RWPE1 (cell line): ENCODE results near the gene FOSB.

ENCODE experiments used
- CTCF ChIA-PET: fragments of 350-600 bp; sonication (Branson Sonifier 250); formaldehyde crosslinking; extraction: SDS; loops from one replicate; lab custom pipeline; 2021; lab: Yijun Ruan, JAX
- POLR2A ChIA-PET: fragments of 400-600 bp; formaldehyde crosslinking; extraction: SDS; loops from one replicate; lab custom pipeline; 2020; ENCODE audit warnings: antibody characterized with exemption; ENCODE audit not compliant: low non-redundant PET; lab: Yijun Ruan, JAX
- DNase-seq: peaks from one replicate; pipeline ENCODE4 v3.0.0; 2012; ENCODE audit warnings: low spot score
- H3K27ac ChIP-seq: fragments of 450-650 bp; 2 replicates; pipeline ENCODE4 v1.5.1; 2017
- TF ChIP-seq, protein P1 (sequence below): fragments of 450-650 bp; conservative IDR thresholded peaks from 2 replicates; pipeline ENCODE4 v1.5.1; 2017; ENCODE audit warnings: low read depth, mild to moderate bottlenecking

FOSB gene

DNA sequence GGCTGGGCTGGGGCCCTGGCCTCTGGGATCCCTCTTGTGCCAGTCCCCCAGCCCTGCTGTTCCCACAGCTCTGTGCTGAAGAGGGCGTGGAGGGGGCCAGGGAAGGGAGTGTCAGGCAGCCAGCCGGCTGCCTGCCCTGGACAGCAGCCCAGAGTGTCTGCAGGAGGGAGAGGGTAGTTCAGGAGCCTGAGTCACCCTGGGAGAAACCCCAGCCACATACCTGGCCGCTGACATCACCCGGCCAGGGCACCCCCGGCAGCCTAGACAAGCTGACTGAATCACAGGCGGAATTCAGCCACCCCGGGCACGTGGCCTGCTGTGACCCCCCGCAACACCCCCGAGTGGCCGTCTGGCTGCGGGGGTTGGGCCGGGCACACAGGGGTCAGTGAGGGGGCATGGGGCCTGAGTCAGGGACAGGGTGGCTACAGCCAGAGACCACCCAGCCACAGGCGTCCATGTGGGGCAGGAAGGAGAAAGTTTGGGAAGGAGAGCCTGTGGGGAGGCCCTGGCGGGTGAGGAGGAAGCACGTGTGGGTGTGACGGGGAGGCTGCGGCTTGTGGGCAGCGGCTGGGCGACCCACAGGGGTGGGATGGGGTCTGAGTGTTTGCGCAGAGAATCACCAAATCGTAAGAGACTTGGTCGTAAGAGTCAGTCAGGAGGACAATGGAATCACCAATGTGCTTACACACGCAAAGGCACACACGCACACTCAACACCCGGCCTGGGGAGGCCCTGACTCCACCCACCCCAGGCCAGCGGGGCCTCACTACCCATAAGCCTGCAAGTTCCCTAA lies 11.9 kb upstream of the FOSB start:
- ChIA-PET CTCF (interaction anchor here (2.0 kb wide), 1 partner anchor 16 kb away, joined by 9 read pairs; no protein-coding TSS in a partner anchor), POLR2A (interaction anchor here (0.6 to 1.0 kb wide), 3 partner anchors 12 to 1893 kb away, joined by 4 to 7 read pairs (median 6); partner anchors contain the start of gene FOSB)
- H3K27ac ChIP-seq = peak overlapping the region; percentile 100
- TF ChIP-seq, protein P1, sequence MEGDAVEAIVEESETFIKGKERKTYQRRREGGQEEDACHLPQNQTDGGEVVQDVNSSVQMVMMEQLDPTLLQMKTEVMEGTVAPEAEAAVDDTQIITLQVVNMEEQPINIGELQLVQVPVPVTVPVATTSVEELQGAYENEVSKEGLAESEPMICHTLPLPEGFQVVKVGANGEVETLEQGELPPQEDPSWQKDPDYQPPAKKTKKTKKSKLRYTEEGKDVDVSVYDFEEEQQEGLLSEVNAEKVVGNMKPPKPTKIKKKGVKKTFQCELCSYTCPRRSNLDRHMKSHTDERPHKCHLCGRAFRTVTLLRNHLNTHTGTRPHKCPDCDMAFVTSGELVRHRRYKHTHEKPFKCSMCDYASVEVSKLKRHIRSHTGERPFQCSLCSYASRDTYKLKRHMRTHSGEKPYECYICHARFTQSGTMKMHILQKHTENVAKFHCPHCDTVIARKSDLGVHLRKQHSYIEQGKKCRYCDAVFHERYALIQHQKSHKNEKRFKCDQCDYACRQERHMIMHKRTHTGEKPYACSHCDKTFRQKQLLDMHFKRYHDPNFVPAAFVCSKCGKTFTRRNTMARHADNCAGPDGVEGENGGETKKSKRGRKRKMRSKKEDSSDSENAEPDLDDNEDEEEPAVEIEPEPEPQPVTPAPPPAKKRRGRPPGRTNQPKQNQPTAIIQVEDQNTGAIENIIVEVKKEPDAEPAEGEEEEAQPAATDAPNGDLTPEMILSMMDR = no peak
- DNase-seq = peak; percentile 97

DNA sequence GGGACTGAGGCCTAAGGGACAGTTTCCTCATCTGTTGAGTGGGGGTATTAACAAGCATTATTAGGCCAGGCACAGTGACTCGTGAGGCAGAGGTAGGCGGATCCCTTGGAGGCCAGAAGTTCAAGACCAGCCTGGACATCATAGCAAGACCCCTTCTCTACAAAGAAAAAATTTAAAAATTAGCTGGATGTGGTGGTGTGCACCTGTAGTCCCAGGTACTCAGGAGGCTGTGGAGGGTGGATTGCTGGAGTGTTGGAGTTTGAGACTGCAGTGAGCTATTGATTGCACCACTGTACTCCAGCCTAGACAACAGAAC lies 11.3 kb upstream of the FOSB start:
- H3K27ac ChIP-seq = peak overlapping the region; percentile 100
- DNase-seq = no peak
- ChIA-PET CTCF (interaction anchor here (0.9 to 2.0 kb wide), 3 partner anchors 17 to 54 kb away, joined by 4 to 9 read pairs (median 4); no protein-coding TSS in a partner anchor), POLR2A (interaction anchor here (0.6 kb wide), 3 partner anchors 9 to 1892 kb away, joined by 4 to 10 read pairs (median 7); no protein-coding TSS in a partner anchor)
- TF ChIP-seq, protein P1 = no peak

DNA sequence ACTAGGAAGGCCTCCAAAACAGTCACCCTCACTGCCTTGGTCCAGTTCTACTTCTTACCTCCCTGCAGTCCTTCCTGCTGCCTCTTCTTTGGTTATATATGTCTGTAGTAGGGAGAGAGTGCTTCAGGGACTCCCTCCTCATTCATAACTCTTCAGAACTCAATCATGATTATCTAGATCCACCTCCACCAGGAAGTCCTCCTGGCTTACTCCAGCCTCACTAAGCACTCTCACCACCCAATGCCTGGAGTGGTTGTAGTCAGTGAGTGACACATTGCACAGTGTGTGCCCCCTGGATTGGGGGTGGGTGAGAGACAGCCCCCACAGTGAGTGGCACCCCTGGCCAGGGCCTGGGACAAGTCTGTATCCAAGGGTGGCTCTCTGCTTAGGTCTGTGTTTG lies 10.0 kb upstream of the FOSB start:
- CTCF ChIA-PET = no interaction called here
- H3K27ac ChIP-seq = peak overlapping the region; percentile 27
- TF ChIP-seq, protein P1 = no peak
- POLR2A ChIA-PET = no interaction called here
- no peak for DNase-seq

DNA sequence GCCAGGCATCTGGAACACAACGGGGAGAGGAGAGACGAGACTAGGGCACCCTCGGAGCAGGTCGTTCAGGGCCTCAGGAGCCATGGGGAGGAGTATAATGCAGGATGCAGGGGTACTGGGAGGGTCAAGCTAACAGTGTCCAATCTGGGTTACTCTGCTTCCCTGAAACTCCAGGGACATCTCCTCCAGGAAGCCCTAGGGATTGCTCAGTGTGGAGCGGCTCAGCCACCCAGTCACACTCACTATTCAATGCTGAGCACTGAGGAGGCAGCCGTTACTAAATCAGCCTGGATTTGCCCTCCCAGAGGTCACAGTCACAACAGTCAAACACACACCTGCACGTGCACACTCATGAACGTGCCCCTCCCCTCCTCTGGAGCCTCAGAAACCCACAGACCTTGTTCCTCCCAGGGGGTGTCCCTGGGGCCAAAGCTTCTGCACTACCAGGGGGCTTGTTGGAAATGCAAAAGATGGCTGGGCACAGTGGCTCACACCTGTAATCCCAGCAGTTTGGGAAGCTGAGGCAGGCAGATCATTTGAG lies 6.9 kb upstream of the FOSB start:
- ChIA-PET POLR2A (interaction anchor here (0.6 kb wide), 1 partner anchor 332 kb away, joined by 4 read pairs; the partner anchor contains the start of gene DMWD), CTCF (no interaction called here)
- H3K27ac ChIP-seq = no peak overlapping the region
- no peak for DNase-seq
- TF ChIP-seq, protein P1 = no peak

DNA sequence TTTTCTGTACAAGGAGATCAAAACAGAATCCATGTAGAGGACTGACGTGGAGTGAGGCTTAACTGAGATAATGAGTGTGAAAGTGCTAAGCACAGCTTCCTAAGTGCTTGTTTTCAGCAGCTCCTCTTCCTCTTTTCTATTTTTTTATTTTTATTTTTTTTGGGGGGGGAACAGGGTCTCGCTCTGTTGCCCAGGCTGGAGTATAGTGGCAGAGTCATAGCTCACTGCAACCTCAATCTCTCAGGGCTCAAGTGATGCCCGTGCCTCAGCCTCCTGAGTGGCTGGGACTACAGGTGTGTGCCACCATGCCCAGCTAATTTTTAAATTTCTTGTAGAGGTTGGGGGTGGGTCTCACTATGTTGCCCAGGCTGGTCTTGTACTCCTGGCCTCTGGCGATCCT lies 5.6 kb upstream of the FOSB start:
- DNase-seq = no peak
- ChIA-PET CTCF (no interaction called here), POLR2A (interaction anchor here (0.6 kb wide), 1 partner anchor 168 kb away, joined by 3 read pairs; no protein-coding TSS in a partner anchor)
- H3K27ac ChIP-seq = no peak overlapping the region
- TF ChIP-seq, protein P1 = no peak

DNA sequence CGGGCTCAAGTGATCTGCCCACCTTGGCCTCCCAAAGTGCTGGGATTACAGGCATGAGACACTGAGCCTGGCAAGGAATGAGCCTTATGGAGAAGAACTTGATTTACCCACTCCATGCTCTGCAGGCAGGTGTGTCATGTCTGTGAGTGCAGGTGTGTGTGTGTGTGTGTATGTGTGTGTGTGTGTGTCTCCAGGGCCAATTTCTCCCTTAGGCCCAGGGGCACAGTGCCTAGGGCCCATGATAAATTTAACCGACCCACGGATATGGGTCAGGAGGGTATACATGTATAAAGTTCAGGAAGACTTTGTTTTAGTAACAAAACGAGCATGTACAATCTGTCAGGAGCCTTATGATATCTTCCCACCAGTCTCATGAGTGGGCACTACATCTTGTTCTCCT lies 4.6 kb upstream of the FOSB start:
- no peak overlapping the region for H3K27ac ChIP-seq
- DNase-seq = no peak
- TF ChIP-seq, protein P1 = no peak
- ChIA-PET POLR2A (no interaction called here), CTCF (no interaction called here)
